ENCODE measurements around the gene RIPK1. TPM values are rescaled to one million over a fixed set of nuclear protein-coding genes. Genes with fewer than 3 reads are reported as not detected.
"Not testable (repeated sequence)": the region's sequence is repeated elsewhere in the genome, so short reads cannot be mapped to it uniquely, and the experiment has no call there.

Gene RIPK1
- 17.1 and 19.4 TPM in 2 replicates for total RNA-seq

DNA sequence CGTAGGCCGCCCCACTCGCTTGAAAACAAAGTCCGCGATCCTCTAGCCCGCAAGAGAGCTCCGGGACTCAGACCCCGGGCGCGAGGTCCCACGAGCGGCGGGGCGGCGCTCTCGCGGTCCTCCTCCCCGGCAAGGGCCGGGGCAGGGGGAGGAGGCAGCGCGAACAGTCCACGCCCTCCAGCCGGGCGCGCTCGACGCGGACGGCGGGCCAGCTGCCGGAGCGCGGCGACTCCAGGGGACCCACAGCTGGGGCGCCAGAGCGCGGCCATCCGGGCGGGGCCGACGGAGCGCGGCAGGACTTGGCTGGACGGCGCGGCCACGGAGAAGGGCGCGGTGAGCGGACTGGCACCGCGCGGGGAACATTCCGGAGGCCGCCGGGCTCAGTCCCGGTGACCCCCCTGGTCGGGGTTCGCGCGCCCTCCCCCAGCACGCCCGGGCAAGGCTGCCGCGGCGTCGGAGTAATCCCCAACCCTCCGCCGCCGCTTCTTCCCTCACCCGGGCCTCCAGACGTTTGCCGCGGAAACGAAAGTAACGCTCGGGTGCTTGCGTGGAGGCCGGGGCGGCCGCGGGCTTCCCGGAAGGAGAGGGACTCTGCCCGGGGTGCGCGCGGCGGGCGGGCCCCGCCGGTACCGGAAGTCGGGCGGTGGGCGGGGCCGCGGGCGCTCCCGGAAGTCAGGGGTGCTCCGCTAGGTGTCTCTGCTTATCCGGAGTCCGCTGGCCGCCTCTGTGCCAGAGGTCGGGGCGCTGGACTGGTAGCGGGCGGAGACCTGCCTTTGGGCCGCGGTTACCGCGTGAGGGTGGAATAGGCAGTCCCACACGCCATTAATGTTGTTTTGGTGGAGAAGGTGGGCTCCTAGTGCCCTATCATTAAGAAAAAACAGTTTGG lies at the start of gene RIPK1:
Gene RIPK1, plus strand, starts transcription at position 166 of the 886 bp plus-strand sequence. CDS start 8,330 bp downstream, outside the sequence.
- peak within 1 kb of the TSS; percentile 96 for H3K27ac Mint-ChIP-seq
- DNase-seq (ENCODE audit: low spot score) = peak; percentile 96
- H3K4me1 Mint-ChIP-seq (ENCODE audit: low read depth) = peaks cover 58% of the 10 kb centered on the region
- H3K36me3 Mint-ChIP-seq (ENCODE audit: low read depth) = peaks cover 14% of the 10 kb centered on the region
- H3K27me3 Mint-ChIP-seq (ENCODE audit: insufficient read depth) = no peaks in the 10 kb centered on the region
- no peaks in the 10 kb centered on the region for H3K9me3 Mint-ChIP-seq
- peak within 1 kb of the TSS; percentile 93 for H3K4me3 Mint-ChIP-seq
- intact Hi-C loops (cut with micrococcal nuclease) = loop anchor here (1.0 to 10.0 kb wide), 10 partner anchors 45 to 1066 kb away; partner anchors contain the start of genes BPHL, ECI2, NQO2 and PSMG4

DNA sequence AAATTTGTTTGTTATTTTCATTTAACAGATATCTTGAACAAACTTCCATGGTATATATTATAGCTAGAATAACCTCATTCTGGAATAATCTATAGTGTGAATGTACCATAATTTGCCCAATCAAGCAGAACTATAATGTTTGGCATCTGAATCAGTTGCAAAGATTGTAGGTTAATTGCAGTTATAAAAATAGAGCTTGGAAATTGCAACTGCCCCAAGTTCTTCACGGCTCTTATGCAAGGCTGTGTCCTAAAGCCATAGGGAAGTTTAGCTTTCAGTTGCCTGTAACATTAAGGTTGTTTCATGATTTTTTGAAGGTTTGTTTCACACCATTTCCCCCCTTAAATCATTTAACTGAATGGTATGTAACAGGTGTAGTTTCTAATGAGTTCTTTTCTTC lies 49.2 kb upstream of the RIPK1 start:
- intact Hi-C loops (cut with micrococcal nuclease) = no loop called here
- Mint-ChIP-seq H3K4me3 (no peak overlapping the region), H3K9me3 (peaks cover 4% of the 10 kb centered on the region), H3K27ac (no peak overlapping the region), H3K27me3 (ENCODE audit: insufficient read depth) (no peaks in the 10 kb centered on the region), H3K36me3 (ENCODE audit: low read depth) (peaks cover 48% of the 10 kb centered on the region), H3K4me1 (ENCODE audit: low read depth) (peaks cover 28% of the 10 kb centered on the region)
- DNase-seq (ENCODE audit: low spot score) = no peak

DNA sequence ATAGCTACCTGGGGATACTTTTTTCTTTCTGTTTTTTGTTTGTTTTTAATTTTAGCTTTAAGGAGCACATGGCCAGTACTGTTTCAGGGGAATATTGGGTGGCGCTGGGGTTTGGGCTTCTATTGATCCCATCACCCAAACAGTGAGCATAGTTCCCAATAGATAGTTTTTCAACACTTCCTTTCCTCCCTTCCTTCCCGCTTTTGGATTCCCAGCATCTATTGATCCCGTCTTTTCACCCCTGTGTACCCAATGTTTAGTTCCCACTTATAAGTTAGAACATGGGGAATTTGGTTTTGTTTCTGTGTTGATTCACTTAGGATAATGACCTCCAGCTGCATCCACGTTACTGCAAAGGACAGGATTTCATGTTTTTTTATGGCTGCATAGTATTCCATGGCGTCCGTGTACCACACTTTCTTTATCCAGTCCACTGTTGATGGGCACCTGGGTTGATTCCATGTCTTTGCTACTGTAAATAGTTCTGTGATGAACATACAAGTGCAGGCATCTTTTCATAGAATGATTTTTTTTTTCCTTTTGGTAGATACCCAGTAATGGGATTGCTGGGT lies 48.5 kb upstream of the RIPK1 start:
- H3K4me3 Mint-ChIP-seq = no peak overlapping the region
- peaks cover 44% of the 10 kb centered on the region for H3K36me3 Mint-ChIP-seq (ENCODE audit: low read depth)
- DNase-seq (ENCODE audit: low spot score) = no peak
- intact Hi-C loops (cut with micrococcal nuclease) = no loop called here
- no peaks in the 10 kb centered on the region for H3K27me3 Mint-ChIP-seq (ENCODE audit: insufficient read depth)
- peaks cover 30% of the 10 kb centered on the region for H3K4me1 Mint-ChIP-seq (ENCODE audit: low read depth)
- no peak overlapping the region for H3K27ac Mint-ChIP-seq
- peaks cover 4% of the 10 kb centered on the region for H3K9me3 Mint-ChIP-seq

DNA sequence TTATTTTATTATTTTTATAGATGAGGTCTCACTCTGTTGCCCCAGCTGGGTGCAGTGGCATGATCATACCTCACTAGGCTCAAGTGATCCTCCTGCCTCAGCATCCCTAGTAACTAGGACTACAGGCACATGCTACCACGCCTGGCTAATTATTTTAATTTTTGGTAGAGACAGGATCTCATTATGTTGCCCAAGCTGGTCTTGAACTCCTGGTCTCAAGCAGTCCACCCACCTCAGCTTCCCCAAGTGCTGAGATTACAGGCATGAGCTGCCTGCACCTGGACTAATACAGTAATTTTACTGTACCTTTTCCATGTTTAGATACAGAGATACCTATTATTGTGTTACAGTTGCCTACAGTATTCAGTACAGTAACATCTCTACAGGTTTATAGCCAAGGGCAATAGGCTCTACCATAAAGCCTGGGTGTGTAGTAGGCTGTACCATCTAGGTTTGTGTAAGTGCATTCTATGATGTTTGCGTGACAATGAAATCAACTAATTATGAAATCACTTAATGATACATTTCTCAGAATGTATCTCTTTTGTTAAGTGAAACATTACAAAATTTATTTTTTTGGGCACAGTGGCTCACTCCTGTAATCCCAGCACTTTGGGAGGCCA lies 47.2 kb upstream of the RIPK1 start:
- H3K4me3 Mint-ChIP-seq; DNase-seq (ENCODE audit: low spot score); intact Hi-C loops (cut with micrococcal nuclease); H3K27ac Mint-ChIP-seq; H3K9me3 Mint-ChIP-seq; H3K27me3 Mint-ChIP-seq (ENCODE audit: insufficient read depth): not testable (repeated sequence)
- Mint-ChIP-seq H3K36me3 (ENCODE audit: low read depth) (peaks cover 38% of the 10 kb centered on the region), H3K4me1 (ENCODE audit: low read depth) (peaks cover 38% of the 10 kb centered on the region)

DNA sequence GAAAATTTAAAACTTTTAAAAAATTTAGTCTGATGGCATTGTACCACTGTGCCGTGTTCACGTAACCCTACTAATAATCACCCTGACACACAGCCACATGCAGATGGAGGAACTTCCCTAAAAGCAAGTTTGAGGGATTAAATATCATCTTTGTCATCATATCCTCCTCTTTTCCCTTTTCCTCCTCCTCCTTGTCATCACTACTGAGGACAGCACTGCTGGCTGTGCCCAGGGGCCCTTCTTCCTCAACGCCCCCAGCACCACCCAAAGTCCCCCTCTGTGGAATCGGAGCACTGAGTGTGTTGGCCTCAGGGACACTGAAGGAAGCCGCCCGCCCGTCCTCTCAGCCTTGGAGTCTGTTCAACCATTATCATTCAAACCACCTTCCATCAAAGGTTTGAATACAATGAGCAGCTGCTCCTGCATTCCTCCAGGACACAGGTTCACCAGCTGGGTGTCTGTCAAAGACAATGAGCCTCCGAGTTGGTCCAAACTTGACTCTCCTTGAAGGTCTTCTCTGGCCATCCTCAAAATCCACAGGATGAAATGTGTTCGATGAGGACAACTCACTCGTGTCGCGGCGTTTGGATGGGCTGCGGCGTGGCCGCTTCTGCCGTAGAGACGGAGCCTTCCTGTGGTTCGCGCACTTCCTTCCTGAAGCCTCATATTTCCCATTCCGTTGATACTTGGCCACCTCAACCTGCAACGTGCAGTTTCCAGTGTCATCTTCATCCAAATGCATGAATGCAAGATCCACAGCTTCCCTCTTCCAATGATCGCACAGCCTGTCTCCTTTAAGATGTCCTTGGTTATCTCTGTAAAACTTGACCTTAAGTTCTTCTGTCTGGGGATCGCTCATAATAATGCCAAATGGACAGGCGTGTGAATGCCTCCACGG lies 45.3 kb upstream of the RIPK1 start:
- Mint-ChIP-seq H3K27me3 (ENCODE audit: insufficient read depth) (no peaks in the 10 kb centered on the region), H3K27ac (peak overlapping the region; percentile 91), H3K36me3 (ENCODE audit: low read depth) (peaks cover 29% of the 10 kb centered on the region), H3K4me3 (peak overlapping the region; percentile 87), H3K9me3 (peaks cover 4% of the 10 kb centered on the region), H3K4me1 (ENCODE audit: low read depth) (peaks cover 51% of the 10 kb centered on the region)
- intact Hi-C loops (cut with micrococcal nuclease) = loop anchor here (1.0 kb wide), 4 partner anchors 24 to 95 kb away; partner anchors contain the start of genes BPHL, NQO2 and RIPK1
- peak; percentile 38 for DNase-seq (ENCODE audit: low spot score)

DNA sequence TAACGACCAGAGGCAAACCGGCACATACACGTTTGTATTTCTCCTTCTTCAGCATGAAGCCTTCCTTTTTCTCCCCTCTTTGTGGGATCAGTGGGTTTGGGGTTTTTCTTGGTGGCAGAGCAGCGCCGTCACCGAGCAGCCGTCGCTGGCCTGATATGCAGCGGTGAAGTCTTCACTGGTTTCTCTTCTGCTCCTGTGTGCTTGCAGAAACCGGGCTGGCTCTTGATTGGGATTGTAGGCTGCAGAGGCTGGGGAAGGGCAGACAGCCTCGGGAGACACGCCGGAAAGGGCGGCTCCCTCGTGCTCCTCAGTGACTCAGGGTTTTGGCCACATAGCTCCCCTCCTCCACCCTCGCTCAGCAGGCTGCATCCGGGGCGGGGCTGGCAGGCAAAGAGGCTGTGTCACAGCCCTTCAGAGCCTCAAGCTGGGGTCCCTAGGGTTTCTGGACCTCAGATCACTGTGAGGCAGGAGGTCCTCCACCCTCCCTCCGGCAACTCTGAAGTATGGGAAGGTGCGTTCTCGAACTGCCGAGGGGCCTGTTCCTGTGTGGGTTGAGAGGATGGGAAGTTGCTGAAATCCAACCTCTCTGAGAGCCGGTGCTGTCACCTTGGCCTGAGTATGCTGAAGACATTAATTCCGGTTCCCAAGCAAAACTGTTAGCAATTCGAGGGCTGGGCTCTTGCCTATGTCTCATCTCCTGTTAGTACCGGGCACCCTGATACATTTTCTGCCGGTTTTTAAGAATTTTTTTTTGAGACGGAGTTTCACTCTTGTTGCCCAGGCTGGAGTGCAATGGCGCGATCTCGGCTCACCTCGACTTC lies 44.4 kb upstream of the RIPK1 start:
- peaks cover 27% of the 10 kb centered on the region for H3K36me3 Mint-ChIP-seq (ENCODE audit: low read depth)
- peaks cover 51% of the 10 kb centered on the region for H3K4me1 Mint-ChIP-seq (ENCODE audit: low read depth)
- DNase-seq (ENCODE audit: low spot score) = peak; percentile 87
- H3K27ac Mint-ChIP-seq = peak overlapping the region; percentile 91
- intact Hi-C loops (cut with micrococcal nuclease) = loop anchor here (1.0 kb wide), 4 partner anchors 25 to 94 kb away; partner anchors contain the start of genes BPHL, NQO2 and RIPK1
- H3K27me3 Mint-ChIP-seq (ENCODE audit: insufficient read depth) = no peaks in the 10 kb centered on the region
- peak overlapping the region; percentile 87 for H3K4me3 Mint-ChIP-seq
- H3K9me3 Mint-ChIP-seq = peaks cover 4% of the 10 kb centered on the region

- peak overlapping the region; percentile 83 for H3K27ac Mint-ChIP-seq
- H3K9me3 Mint-ChIP-seq = no peaks in the 10 kb centered on the region
- H3K27me3 Mint-ChIP-seq (ENCODE audit: insufficient read depth) = peaks cover 17% of the 10 kb centered on the region
- H3K4me1 Mint-ChIP-seq (ENCODE audit: low read depth) = peaks cover 44% of the 10 kb centered on the region
- H3K4me3 Mint-ChIP-seq = peak overlapping the region; percentile 71
- peak; percentile 60 for DNase-seq (ENCODE audit: low spot score)
- intact Hi-C loops (cut with micrococcal nuclease) = no loop called here
- H3K36me3 Mint-ChIP-seq (ENCODE audit: low read depth) = peaks cover 16% of the 10 kb centered on the region
Measured at GRCh38 chr6:3026791-3027626, 41.3 kb upstream of the RIPK1 start.

- intact Hi-C loops (cut with micrococcal nuclease); H3K27ac Mint-ChIP-seq; H3K9me3 Mint-ChIP-seq; DNase-seq (ENCODE audit: low spot score); H3K4me3 Mint-ChIP-seq: not testable (repeated sequence)
- H3K36me3 Mint-ChIP-seq (ENCODE audit: low read depth) = peaks cover 10% of the 10 kb centered on the region
- H3K27me3 Mint-ChIP-seq (ENCODE audit: insufficient read depth) = peaks cover 21% of the 10 kb centered on the region
- H3K4me1 Mint-ChIP-seq (ENCODE audit: low read depth) = peaks cover 41% of the 10 kb centered on the region
Measured at GRCh38 chr6:3028156-3028555, 40.1 kb upstream of the RIPK1 start.

- H3K4me3 Mint-ChIP-seq = no peak overlapping the region
- intact Hi-C loops (cut with micrococcal nuclease) = no loop called here
- H3K27ac Mint-ChIP-seq = no peak overlapping the region
- H3K4me1 Mint-ChIP-seq (ENCODE audit: low read depth) = peaks cover 13% of the 10 kb centered on the region
- peaks cover 27% of the 10 kb centered on the region for H3K27me3 Mint-ChIP-seq (ENCODE audit: insufficient read depth)
- peaks cover 3% of the 10 kb centered on the region for H3K36me3 Mint-ChIP-seq (ENCODE audit: low read depth)
- H3K9me3 Mint-ChIP-seq = peaks cover 15% of the 10 kb centered on the region
- DNase-seq (ENCODE audit: low spot score) = no peak
Measured at GRCh38 chr6:3031857-3032640, 36.2 kb upstream of the RIPK1 start.

DNA sequence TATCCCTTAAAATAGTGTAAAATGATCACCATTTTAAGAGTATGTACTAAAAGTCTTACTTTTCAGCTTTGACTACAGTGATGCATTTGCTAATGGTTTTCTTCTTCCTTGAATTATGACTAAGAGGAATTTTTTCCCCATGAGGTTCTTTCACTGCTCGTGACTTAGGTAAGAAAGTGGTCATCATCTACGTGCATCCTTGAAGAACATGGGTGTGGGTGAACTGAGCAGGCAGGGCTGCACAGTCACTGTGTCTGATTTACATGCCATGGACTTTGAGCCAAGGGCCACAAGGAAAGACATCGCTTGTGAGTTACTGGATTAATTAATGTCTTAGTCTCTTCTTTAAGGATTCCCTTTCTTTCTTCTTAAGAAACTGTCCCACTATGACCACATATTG lies 35.3 kb upstream of the RIPK1 start:
- peaks cover 31% of the 10 kb centered on the region for H3K27me3 Mint-ChIP-seq (ENCODE audit: insufficient read depth)
- peaks cover 15% of the 10 kb centered on the region for H3K9me3 Mint-ChIP-seq
- peaks cover 3% of the 10 kb centered on the region for H3K36me3 Mint-ChIP-seq (ENCODE audit: low read depth)
- intact Hi-C loops (cut with micrococcal nuclease) = no loop called here
- H3K4me3 Mint-ChIP-seq = no peak overlapping the region
- no peak overlapping the region for H3K27ac Mint-ChIP-seq
- H3K4me1 Mint-ChIP-seq (ENCODE audit: low read depth) = peaks cover 9% of the 10 kb centered on the region
- no peak for DNase-seq (ENCODE audit: low spot score)
